ENCODE data around the gene PASK.

PASK gene

GRCh38 chr2:241126771-241127202 lies 22.5 kb downstream of the PASK start:
- no peak for DNase-seq (ENCODE audit: low spot score)

- DNase-seq (ENCODE audit: low spot score) = no peak
These were observed 23.1 kb downstream of the PASK start for GRCh38 chr2:241126201-241126611.

GRCh38 chr2:241125626-241126025 lies 23.6 kb downstream of the PASK start:
- no peak for DNase-seq (ENCODE audit: low spot score)

GRCh38 chr2:241123816-241124536 lies 25.3 kb downstream of the PASK start:
- DNase-seq (ENCODE audit: low spot score) = no peak

GRCh38 chr2:241122376-241123002 lies 26.8 kb downstream of the PASK start:
- no peak for DNase-seq (ENCODE audit: low spot score)

- no peak for DNase-seq (ENCODE audit: low spot score)
These were observed 28.3 kb downstream of the PASK start for GRCh38 chr2:241121008-241121407.

GRCh38 chr2:241120440-241120839 lies 28.8 kb downstream of the PASK start:
- DNase-seq (ENCODE audit: low spot score) = no peak

GRCh38 chr2:241118737-241119505 lies 30.4 kb downstream of the PASK start:
- no peak for DNase-seq (ENCODE audit: low spot score)

GRCh38 chr2:241116606-241117560 lies 32.4 kb downstream of the PASK start:
- DNase-seq (ENCODE audit: low spot score) = no peak

- no peak for DNase-seq (ENCODE audit: low spot score)
These were observed 33.9 kb downstream of the PASK start for GRCh38 chr2:241115361-241115760.

- no peak for DNase-seq (ENCODE audit: low spot score)
These were observed 34.4 kb downstream of the PASK start for GRCh38 chr2:241114836-241115235.

- no peak for DNase-seq (ENCODE audit: low spot score)
These were observed 36.7 kb downstream of the PASK start for GRCh38 chr2:241112592-241112991.

- DNase-seq (ENCODE audit: low spot score) = no peak
These were observed 37.2 kb downstream of the PASK start for GRCh38 chr2:241112046-241112445.

GRCh38 chr2:241111440-241111805 lies 37.8 kb downstream of the PASK start:
- DNase-seq (ENCODE audit: low spot score) = no peak

GRCh38 chr2:241110607-241111439 lies 38.4 kb downstream of the PASK start:
- no peak for DNase-seq (ENCODE audit: low spot score)

- DNase-seq (ENCODE audit: low spot score) = no peak
These were observed 39.1 kb downstream of the PASK start for GRCh38 chr2:241110089-241110606.

GRCh38 chr2:241109210-241110088 lies 39.8 kb downstream of the PASK start:
- DNase-seq (ENCODE audit: low spot score) = no peak

GRCh38 chr2:241108271-241109209 lies 40.7 kb downstream of the PASK start:
- DNase-seq (ENCODE audit: low spot score) = no peak
